Spleen (tissue), 11 donors: ENCODE results near the gene CPT1B. TPM values are rescaled to one million over a fixed set of nuclear protein-coding genes. Genes with fewer than 3 reads are reported as not detected.
A peak's percentile ranks its signal among the peaks of the same experiment; 100 is the strongest.

Experiments
- DNase-seq: peaks from one replicate; pipeline ENCODE4 v3.0.0-alpha.2; 2020
- H3K27ac ChIP-seq, 8 donors: fragments of 200-600 bp; sonication (generic) in 7 of 8; 1 replicate in 4 of 8; 2 replicates in 4 of 8; pipeline versions ENCODE4 v1.5.0 to v1.8.0; 2016 to 2021; ENCODE audit warnings: inconsistent platforms in 4 of 8, mild to moderate bottlenecking in 4 of 8, moderate library complexity in 1 of 8
- H3K27me3 ChIP-seq, 7 donors: fragments of 200-600 bp; sonication (generic) in 6 of 7; replicated peaks in 1 of 7; 1 replicate in 4 of 7; 2 replicates in 3 of 7; pipeline versions ENCODE4 v1.5.0 to v1.8.0; 2016 to 2021; ENCODE audit warnings: inconsistent platforms in 3 of 7, mild to moderate bottlenecking in 1 of 7
- H3K36me3 ChIP-seq, 6 donors: fragments of 200-600 bp; sonication (generic) in 5 of 6; 1 replicate in 4 of 6; 2 replicates in 2 of 6; pipeline versions ENCODE4 v1.5.0 to v1.8.0; 2016 to 2021; ENCODE audit warnings: inconsistent platforms in 2 of 6
- H3K4me1 ChIP-seq, 6 donors: fragments of 200-600 bp; sonication (generic) in 5 of 6; 1 replicate in 3 of 6; 2 replicates in 3 of 6; pipeline versions ENCODE4 v1.5.0 to v1.8.0; 2016 to 2021; ENCODE audit warnings: inconsistent platforms in 3 of 6
- H3K4me3 ChIP-seq, 8 donors: fragments of 200-600 bp; sonication (generic) in 7 of 8; 1 replicate in 4 of 8; 2 replicates in 4 of 8; pipeline versions ENCODE4 v1.5.0 to v1.8.0; 2016 to 2021; ENCODE audit warnings: inconsistent platforms in 4 of 8, mild to moderate bottlenecking in 4 of 8, moderate library complexity in 2 of 8
- H3K9me3 ChIP-seq, 8 donors: fragments of 200-600 bp; sonication (generic) in 7 of 8; 1 replicate in 4 of 8; 2 replicates in 4 of 8; pipeline versions ENCODE4 v1.5.0 to v1.8.0; 2016 to 2021; ENCODE audit warnings: inconsistent platforms in 4 of 8
- POLR2A ChIP-seq, 3 donors: fragments of 450-650 bp; IDR thresholded peaks; one replicate each; pipeline ENCODE4 v1.5.1; 2017; ENCODE audit warnings: antibody characterized with exemption in 3 of 3, mild to moderate bottlenecking in 1 of 3
- POLR2AphosphoS5 ChIP-seq, 3 donors: sonication (generic); formaldehyde crosslinking; IDR thresholded peaks; one replicate each; pipeline ENCODE4 v1.5.1; 2017; ENCODE audit warnings: antibody characterized with exemption in 3 of 3
- WGBS, 5 donors: extraction: QIAGEN DNeasy Blood & Tissue Kit in 3 of 5; methylation state at CpG; one replicate each; pipeline versions ENCODE4 v1.1.5 to v1.1.7; 2013 to 2018; 5-methylcytosine and 5-hydroxymethylcytosine counted together
- intact Hi-C: fragments of 100-400 bp; cut with DNase I; formaldehyde crosslinking; loops from one replicate; pipeline ENCODE4 v1.15.0; 2023; ENCODE audit warnings: low total_unique reads
- polyA plus RNA-seq, 3 donors: library from polyadenylated mRNA; stranded (reverse); fragments of 200-250 nt; gene quantifications; one replicate each; pipeline ENCODE4 v1.2.1, GENCODE V29; 2013
- total RNA-seq, 7 donors: library from RNA; depleted of rRNA in 3 of 7; stranded (reverse); fragments of >200 nt in 3 of 7; fragmentation: NEBNext Ultra II Directional in 4 of 7; extraction: Animal tissue kit (Norgen Biotek cat#: 25700) in 4 of 7; gene quantifications; one replicate each; pipeline versions ENCODE4 v1.1.0 to v1.2.1, GENCODE V29; 2016 to 2021
- TF ChIP-seq, protein P1 (sequence below), 11 experiments: fragments of 200-600 bp in 7 of 11; fragments of 450-650 bp in 4 of 11; sonication (generic) in 4 of 11; IDR thresholded peaks in 8 of 11; conservative IDR thresholded peaks in 3 of 11; 1 replicate in 7 of 11; 2 replicates in 4 of 11; pipeline versions ENCODE4 v1.4.0 to v1.8.0; 2016 to 2021; ENCODE audit warnings: antibody characterized with exemption in 11 of 11, inconsistent platforms in 4 of 11, mild to moderate bottlenecking in 1 of 11
- donor health status: healthy with polysubstance abuse.
- donor health status: DM: no; HTN: no; CAD: no; lungs with moderate emphysema.
- donor health status: DM: no; HTN: no; CAD: no.
- donor health status: Bipolar disorder and iron deficiency.
- donor health status: healthy.
- donor health status: DM: no; HTN: no; CAD: no.
- donor health status: DM: yes; HTN: yes; CAD: no.

The CPT1B gene
- total and polyA plus RNA-seq, 10 donors, result 23.6 to 55.3 (median 34.3) TPM

DNA sequence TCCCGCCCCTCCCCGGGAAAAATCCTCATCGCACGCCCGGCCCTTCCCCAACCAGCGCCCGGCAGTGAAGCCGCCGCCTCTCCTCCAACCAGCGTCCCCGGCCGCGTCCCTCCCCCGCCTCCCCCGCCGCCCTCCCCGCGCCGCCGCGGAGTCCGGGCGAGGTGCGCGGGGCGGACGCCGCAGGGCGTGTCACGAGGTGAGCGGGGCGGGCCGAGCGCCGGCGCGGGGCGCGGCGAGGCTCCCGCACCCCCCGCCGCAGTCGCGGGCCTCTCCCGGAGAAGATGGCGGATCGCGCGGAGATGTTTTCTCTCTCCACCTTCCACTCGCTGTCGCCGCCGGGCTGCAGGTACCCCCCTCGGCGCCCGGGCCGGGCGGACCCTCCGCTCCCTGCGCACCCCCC is 22.3 kb upstream of the CPT1B start, which contains the start of gene MAPK8IP2:
Gene MAPK8IP2 (plus strand): TSS at position 256 of the 400 bp plus-strand sequence. CDS start 26 bp downstream, at position 282.
- DNase-seq, result peak; percentile 70
- 0 to 1% (median 1%) methylated on average over 4 to 60 of the region's 61 CpGs for WGBS, 5 donors
- Histone ChIP-seq H3K9me3 (no peaks in the 10 kb centered on the region), H3K27ac (no peak within 1 kb of the TSS), H3K4me1 (peaks cover 0 to 30% (median 16%) of the 10 kb centered on the region in 6 donors), H3K27me3 (peaks cover 5 to 75% (median 51%) of the 10 kb centered on the region in 7 donors), H3K36me3 (peaks cover 0 to 5% (median 0%) of the 10 kb centered on the region in 6 donors), H3K4me3 (peak within 1 kb of the TSS in 7 of 8 donors; percentile 25 to 71 (median 50))
- no peak for TF ChIP-seq POLR2AphosphoS5 (IDR thresholded peaks at IDR 0.05)
- no peak for TF ChIP-seq POLR2A (IDR thresholded peaks at IDR 0.05)
- TF ChIP-seq, protein P1, sequence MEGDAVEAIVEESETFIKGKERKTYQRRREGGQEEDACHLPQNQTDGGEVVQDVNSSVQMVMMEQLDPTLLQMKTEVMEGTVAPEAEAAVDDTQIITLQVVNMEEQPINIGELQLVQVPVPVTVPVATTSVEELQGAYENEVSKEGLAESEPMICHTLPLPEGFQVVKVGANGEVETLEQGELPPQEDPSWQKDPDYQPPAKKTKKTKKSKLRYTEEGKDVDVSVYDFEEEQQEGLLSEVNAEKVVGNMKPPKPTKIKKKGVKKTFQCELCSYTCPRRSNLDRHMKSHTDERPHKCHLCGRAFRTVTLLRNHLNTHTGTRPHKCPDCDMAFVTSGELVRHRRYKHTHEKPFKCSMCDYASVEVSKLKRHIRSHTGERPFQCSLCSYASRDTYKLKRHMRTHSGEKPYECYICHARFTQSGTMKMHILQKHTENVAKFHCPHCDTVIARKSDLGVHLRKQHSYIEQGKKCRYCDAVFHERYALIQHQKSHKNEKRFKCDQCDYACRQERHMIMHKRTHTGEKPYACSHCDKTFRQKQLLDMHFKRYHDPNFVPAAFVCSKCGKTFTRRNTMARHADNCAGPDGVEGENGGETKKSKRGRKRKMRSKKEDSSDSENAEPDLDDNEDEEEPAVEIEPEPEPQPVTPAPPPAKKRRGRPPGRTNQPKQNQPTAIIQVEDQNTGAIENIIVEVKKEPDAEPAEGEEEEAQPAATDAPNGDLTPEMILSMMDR (IDR thresholded peaks at IDR 0.05 in 8 of 11, conservative IDR thresholded peaks at IDR 0.05 in 3 of 11), result no peak
- intact Hi-C loops, result no loop called here

DNA sequence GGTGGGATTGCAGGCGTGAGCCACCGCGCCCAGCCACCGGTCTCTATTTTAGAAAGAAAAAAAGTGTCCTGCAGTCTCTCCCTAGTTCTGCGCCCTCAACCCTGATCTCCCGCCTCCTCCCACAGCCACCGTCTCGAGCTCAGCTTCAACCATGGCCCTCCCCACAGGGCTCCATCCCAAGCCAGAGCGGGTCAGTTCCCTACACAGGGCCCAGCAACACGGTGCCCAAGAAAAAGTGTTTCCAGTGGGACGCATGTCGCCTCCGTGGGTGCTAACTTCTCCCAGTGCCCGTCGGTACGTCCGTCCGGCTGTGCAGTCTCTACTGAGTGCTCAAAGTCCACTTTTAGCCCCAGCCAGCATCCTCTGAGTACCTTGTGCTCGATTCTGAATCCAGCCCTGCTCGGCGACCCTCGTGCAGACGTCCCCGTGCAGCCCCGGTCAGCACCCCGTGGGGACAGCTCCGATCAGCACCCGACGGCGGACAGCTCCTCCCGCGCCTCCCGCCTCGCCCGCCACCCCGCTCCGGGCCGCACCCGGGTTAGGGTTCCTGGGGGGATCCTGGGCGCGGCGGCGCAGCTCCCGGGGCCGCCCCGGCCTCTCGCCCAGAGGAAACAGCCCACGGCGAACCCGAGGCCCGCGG is 21.7 kb upstream of the CPT1B start:
- Histone ChIP-seq H3K4me3 (peak overlapping the region in 7 of 8 donors; percentile 25 to 71 (median 50)), H3K9me3 (no peaks in the 10 kb centered on the region), H3K36me3 (peaks cover 0 to 5% (median 0%) of the 10 kb centered on the region in 6 donors), H3K27ac (no peak overlapping the region), H3K4me1 (peaks cover 0 to 30% (median 16%) of the 10 kb centered on the region in 6 donors), H3K27me3 (peaks cover 5 to 69% (median 48%) of the 10 kb centered on the region in 7 donors)
- TF ChIP-seq POLR2A (IDR thresholded peaks at IDR 0.05), result no peak
- TF ChIP-seq, protein P1 (IDR thresholded peaks at IDR 0.05 in 8 of 11, conservative IDR thresholded peaks at IDR 0.05 in 3 of 11), result no peak
- TF ChIP-seq POLR2AphosphoS5 (IDR thresholded peaks at IDR 0.05), result peak in 2 of 3 donors; percentile 14 to 68
- WGBS, 5 donors, result 15 to 27% (median 24%) methylated on average over 28 to 52 of the region's 52 CpGs
- peak; percentile 85 for DNase-seq
- intact Hi-C loops, result no loop called here

DNA sequence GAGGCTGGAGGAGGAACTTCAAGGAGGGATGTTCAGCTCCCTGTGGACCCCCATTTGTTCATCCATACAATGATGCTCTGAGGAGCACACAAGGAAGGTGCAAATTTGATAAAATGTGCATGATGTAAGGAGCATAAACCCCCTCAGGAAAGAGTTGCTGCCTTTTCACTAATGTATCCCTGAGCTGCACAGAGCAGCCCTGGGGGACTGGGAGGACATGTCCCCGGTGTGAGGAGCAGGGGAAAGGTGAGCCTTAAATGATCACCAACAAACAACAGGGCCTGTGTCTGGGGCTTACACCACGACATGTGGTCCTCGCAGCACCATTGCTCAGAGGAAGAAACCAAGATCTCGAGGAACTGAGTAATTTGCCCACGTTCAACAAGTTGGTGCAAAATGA is 18.9 kb upstream of the CPT1B start:
- 85 to 96% (median 90%) methylated on average over 5 of the region's 5 CpGs for WGBS, 5 donors
- Histone ChIP-seq H3K36me3 (peaks cover 0 to 5% (median 0%) of the 10 kb centered on the region in 6 donors), H3K9me3 (no peaks in the 10 kb centered on the region), H3K27me3 (peaks cover 5 to 41% (median 22%) of the 10 kb centered on the region in 7 donors), H3K4me3 (no peak overlapping the region), H3K4me1 (peaks cover 0 to 20% (median 16%) of the 10 kb centered on the region in 6 donors), H3K27ac (no peak overlapping the region)
- TF ChIP-seq POLR2AphosphoS5 (IDR thresholded peaks at IDR 0.05) (no peak), POLR2A (IDR thresholded peaks at IDR 0.05) (no peak)
- TF ChIP-seq, protein P1 (IDR thresholded peaks at IDR 0.05 in 8 of 11, conservative IDR thresholded peaks at IDR 0.05 in 3 of 11), result no peak
- intact Hi-C loops, result no loop called here
- no peak for DNase-seq

DNA sequence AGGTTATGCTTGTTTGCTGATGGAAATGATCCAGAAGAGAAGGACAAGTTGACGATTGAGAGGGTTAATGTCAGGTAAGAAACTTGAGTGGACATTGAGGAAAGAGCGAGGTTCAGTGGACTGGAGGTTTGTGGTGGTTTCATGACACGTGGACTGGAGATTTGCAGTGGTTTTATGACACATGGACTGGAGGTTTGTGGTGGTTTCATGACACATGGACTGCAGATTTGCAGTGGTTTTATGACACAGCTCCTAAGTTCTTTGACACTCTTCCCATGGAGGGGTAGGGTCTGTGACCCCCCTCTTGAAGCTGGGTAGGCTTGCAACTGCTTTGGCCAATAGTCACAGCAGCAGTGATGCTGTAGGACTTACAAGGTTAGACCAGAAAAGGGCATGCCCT is 17.0 kb upstream of the CPT1B start:
- intact Hi-C loops, result no loop called here
- TF ChIP-seq POLR2AphosphoS5 (IDR thresholded peaks at IDR 0.05) (no peak), POLR2A (IDR thresholded peaks at IDR 0.05) (no peak)
- TF ChIP-seq, protein P1 (IDR thresholded peaks at IDR 0.05 in 8 of 11, conservative IDR thresholded peaks at IDR 0.05 in 3 of 11), result no peak
- Histone ChIP-seq H3K4me1 (peaks cover 0 to 6% (median 5%) of the 10 kb centered on the region in 6 donors), H3K4me3 (no peak overlapping the region), H3K9me3 (no peaks in the 10 kb centered on the region), H3K36me3 (peaks cover 0 to 5% (median 0%) of the 10 kb centered on the region in 6 donors), H3K27ac (no peak overlapping the region), H3K27me3 (peaks cover 5 to 22% (median 10%) of the 10 kb centered on the region in 7 donors)
- 81 to 92% (median 86%) methylated on average over 3 of the region's 3 CpGs for WGBS, 5 donors
- no peak for DNase-seq
